Activated CD4-positive, CD25-positive, alpha-beta regulatory T cell treated with anti-CD3 and anti-CD28 coated beads, Interleukin-2, amount 50 U/mL, for 24 hours (primary cell): ENCODE data around the gene SCN8A.
"Not testable (repeated sequence)": the region's sequence is repeated elsewhere in the genome, so short reads cannot be mapped to it uniquely, and the experiment has no call there.

ENCODE experiments used
- ATAC-seq, 2 donors: fragments of 150-1000 bp; cut with Tn5 transposase; one replicate each; pipeline ENCODE4 v1.10.0; 2021; ENCODE audit warnings: mild to moderate bottlenecking in 1 of 2, moderate library complexity in 1 of 2

Gene SCN8A

DNA sequence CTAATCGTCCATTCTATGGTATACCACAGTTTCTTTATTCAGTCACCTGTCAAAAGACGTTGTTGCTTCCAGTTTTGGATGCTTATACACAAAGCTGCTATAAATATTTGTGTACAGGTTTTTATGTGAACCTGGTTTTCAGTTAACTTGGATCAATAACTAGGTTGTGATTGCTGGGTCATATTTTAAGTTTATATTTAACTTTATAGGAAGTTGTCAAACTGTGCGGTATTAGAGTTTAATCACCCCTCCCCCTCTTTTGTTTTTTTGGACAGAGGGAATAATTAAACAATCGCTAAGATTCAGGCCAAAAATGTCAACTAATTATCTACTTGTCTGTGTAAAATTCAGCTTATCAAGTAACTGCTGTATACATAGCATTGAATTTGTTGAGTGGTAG lies 34.3 kb downstream of the SCN8A start:
- ATAC-seq = no peak

GRCh38 chr12:51626115-51626514 lies 35.1 kb downstream of the SCN8A start:
- ATAC-seq = no peak

- ATAC-seq = no peak
Observed at GRCh38 chr12:51626629-51627028, 35.6 kb downstream of the SCN8A start.

DNA sequence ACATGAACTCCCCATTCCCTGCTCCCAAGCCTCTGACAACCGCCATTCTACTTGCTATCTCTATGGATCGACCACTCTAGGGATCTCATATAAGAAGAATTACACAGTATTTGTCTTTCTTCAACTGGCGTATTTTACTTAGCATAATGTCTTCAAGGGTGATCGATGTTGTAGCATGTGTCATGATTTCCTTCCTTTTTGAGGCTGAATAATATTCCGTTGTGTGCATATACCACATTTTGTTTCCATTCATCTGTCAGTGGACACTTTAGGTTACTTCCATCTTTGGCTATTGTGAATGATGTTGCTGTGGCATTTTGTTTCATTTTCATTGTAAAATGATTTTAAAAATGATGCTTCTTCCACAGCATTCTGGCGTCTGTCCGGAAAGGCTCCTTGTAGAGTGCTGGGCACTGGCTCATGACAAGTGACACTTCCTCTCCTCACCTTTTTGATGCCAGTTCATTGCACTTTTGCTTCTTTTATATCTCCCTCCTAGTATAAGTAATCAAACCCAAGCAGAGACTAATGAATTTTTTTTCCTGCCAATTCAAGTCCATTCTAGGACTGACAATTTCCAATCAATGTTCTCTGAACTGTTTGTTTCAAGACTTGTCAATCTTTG lies 39.3 kb downstream of the SCN8A start:
- no peak for ATAC-seq

- no peak for ATAC-seq
Observed at GRCh38 chr12:51630986-51631385, 40.0 kb downstream of the SCN8A start.

DNA sequence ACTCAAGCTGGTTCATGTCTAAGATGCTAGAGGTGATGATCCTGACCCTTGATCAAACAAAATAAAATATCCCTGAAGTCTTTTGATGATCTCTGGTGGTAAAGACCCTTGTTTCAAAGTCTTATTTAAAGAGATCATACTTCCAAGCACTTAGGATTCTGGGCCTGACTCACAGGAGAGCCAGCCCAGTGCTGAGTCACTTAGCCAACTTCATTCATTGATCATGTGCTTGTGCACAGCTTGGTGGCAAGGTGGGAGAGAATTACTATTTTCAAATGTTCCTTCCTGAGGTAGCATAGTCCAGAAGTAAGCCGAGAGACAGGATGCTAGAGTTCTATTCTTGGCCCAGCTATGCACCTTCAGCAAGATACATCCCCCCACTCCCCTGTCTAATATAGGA lies 40.6 kb downstream of the SCN8A start:
- no peak for ATAC-seq

DNA sequence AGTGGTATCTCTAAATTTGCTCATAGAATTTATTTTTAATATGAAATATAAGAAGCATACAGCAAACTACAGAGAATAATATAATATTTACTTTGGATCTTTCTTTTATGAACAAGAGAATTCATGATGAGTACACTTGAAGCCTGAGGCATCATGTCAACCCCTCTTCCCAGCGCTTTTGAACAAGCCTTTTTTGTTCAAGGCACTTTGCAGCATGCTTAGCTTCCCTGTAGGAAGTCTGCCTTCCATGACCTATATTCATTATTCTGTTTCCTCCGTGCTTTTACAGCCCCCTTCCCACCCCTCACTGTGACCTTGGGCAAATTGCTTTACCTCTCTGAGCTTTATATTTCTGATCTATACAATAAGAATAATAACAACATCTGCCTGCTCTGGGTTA lies 41.6 kb downstream of the SCN8A start:
- ATAC-seq = no peak

DNA sequence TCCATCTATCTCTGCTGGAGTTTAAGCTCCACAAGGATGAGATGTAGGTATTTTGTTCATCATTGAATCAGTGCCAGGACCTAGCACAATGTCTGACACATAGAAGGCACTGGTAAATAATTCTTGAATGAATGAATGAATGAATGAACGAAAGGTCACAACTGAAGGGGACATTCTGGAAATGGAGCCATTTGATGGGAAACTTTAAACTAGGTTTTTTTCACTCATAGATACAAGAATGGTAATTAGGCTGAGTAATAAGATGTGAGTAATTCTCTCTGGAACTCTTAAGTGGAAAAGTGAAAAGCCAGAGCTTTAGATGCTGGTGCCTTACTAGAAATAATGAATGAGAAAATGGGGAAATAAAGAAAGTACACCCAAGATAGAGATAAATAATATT lies 44.3 kb downstream of the SCN8A start:
- ATAC-seq = no peak

GRCh38 chr12:51636581-51636980 lies 45.5 kb downstream of the SCN8A start:
- ATAC-seq = no peak

DNA sequence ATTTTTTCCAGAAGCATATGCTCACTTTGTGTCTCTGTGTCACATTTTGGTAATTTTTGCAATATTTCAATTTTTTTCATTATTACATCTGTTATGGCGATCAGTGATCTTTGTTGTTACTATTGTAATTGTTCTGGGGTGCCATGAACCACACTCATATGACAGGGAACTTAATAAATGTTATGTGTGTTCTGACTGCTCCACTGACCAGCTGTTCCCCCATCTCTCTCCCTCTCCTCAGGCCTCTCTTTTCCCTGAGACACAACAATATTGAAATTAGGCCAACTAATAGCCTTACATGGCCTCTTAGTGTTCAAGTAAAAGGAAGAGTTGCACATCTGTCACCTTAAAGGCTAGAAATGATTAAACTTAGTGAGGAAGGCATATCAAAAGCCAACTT lies 46.0 kb downstream of the SCN8A start:
- ATAC-seq = no peak

DNA sequence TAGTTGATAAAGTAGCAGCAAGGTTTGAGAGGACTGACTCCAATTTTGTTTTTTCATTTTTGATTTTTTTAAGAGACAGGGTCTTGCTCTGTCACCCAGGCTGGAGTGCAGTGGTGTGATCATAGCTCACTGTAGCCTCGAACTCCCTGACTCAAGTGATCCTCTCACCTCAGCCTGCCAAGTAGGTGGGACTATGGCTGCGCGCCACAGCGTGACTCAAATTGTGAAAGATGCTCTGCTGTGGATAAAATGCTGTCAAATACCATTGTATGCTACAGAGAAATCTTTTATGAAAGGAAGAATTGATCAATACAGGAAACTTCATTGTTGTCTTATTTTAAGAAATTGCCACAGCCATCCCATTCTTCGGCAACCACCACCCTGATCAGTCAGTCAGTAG lies 48.3 kb downstream of the SCN8A start:
- no peak for ATAC-seq

- no peak for ATAC-seq
Observed at GRCh38 chr12:51642286-51642685, 51.3 kb downstream of the SCN8A start.

DNA sequence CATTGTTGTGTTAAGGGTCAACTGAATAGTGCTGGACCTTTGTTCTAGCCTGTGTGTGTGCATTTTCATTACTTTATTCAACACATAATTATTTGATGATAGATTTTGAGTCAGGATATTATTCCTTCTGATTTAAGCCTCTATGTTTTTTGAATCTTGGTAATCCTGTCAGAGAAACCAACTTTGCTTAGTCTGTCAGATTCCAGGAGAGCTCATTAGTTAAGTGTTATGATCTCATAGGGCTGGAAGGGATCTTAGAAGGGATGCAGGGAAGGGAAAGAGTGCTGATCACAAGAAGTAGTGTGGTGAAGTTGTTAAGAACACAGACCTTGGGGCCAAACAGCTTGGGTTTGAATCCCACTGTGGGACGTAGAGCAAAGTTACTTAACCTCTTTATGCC lies 52.9 kb downstream of the SCN8A start:
- ATAC-seq = no peak

- not testable (repeated sequence) for ATAC-seq
Observed at GRCh38 chr12:51644691-51645090, 53.7 kb downstream of the SCN8A start.

DNA sequence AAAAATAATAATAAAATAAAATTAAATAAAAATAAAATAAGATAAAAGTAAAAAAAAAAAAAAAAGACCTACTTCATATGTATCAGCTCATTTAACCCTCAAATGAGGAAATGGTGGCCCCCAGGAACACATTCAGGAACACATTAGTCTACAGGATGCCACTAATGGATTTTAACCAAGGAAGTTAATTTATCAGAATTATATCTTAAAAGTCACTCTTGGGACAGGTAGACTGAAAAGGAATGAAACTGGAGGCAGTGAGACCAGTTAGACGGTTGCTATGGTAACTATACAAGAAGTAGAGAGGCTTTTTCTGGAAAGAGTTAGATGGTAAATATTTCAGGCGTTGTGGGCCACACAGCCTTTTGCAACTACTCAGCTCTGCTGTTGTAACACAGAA lies 54.9 kb downstream of the SCN8A start:
- ATAC-seq = no peak

DNA sequence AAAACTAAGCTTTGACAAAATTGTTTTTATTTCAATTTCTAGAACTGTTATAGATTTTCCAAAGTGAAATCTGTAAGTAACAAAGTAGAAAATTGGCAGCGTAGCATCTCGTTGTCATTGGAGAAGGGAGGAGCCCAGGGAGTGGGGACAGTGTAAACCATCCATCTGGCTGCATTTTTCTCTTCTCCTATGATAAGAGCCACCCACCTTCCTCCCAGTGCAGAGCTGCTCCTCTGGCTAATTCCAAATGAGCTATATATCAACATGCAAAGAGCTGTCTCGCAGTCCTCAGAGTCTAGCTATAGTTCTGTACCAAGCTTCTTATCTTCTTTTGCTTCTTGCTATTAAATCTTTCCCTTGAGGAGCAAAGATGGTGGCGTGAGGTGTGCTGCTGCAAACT lies 56.6 kb downstream of the SCN8A start:
- ATAC-seq = no peak

DNA sequence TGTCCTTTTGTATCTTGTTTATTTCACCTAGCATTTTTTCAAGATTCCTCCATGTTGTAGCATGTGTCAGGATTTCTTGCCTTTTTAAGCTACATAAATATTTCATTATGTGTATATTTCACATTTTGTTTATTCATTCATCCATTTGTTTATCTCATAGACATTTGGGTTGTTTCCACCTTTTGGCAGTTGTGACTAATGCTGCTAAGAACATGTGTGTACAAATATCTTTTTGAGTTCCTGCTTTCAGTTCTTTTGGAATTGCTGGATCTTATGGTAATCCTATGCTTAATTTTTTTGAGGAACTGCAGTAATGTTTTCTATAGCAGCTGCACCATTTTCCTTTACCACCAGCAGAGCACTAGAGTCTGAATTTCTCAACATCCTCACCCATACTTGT lies 62.4 kb downstream of the SCN8A start:
- no peak for ATAC-seq

DNA sequence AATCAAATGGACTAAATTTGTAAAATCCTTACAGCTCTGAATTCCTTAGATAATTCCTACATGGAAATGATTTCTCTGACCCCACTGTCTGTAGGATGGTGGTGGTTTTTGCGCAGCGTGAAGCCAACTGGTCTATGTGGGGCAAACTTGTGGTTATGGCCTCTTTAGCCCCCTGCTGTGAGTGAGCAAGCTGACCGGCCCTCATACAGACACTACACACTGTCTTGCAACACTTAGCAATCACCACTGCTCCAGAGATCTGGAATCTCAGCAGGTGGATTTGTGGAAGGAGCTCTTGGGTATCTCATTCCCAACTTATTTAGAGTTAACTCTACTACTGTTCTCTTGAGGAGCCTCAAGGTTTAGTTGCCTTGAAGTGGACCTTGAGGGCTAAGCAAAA lies 70.2 kb downstream of the SCN8A start:
- ATAC-seq = no peak

- no peak for ATAC-seq
Observed at GRCh38 chr12:51661836-51662235, 70.8 kb downstream of the SCN8A start.

DNA sequence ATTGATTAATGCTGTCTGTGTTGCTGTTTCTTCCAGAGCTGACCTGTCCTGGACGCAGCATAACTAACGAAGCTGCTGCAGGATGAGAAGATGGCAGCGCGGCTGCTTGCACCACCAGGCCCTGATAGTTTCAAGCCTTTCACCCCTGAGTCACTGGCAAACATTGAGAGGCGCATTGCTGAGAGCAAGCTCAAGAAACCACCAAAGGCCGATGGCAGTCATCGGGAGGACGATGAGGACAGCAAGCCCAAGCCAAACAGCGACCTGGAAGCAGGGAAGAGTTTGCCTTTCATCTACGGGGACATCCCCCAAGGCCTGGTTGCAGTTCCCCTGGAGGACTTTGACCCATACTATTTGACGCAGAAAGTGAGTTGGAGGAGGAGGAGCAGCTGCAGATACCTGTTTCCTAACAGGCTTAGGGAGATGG lies 71.7 kb downstream of the SCN8A start:
- ATAC-seq = no peak

GRCh38 chr12:51663390-51663789 lies 72.4 kb downstream of the SCN8A start:
- no peak for ATAC-seq

DNA sequence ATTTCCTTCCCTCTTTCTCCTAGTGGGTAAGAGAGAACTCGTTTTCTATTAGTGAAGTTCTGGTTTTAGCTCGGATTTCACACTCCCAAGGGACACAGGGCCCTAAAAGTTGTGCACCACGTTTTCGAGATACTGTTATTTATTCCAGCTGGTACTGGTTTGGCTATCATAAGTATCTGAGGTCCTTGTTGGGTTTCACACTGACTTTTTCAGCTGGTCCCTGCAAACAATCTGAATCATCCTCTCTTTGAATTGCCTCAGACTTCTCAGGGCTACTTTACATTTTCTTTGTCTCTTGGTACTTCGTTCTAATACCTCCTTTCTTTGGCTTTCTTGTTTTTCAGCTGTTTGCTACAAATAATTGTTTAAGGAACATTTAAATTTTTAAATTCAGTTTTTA lies 75.7 kb downstream of the SCN8A start:
- ATAC-seq = no peak

DNA sequence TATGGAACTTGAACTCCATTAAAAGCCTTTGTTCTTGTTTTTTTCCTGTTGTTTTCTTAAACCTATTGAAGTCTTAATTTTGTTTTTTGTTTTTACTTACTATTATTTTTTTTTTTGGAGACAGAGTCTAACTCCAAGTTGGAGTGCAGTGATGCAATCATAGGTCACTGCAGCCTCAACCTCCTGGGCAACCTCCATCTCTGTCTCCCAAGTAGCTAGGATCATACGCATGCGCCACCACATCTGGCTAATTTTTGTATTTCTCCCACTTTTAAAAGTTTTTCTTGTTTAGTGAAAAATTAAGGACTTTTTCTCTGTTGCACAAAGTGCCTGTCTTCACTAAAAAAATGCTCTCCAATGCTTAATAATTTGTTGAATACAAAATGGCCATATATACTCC lies 76.2 kb downstream of the SCN8A start:
- no peak for ATAC-seq

DNA sequence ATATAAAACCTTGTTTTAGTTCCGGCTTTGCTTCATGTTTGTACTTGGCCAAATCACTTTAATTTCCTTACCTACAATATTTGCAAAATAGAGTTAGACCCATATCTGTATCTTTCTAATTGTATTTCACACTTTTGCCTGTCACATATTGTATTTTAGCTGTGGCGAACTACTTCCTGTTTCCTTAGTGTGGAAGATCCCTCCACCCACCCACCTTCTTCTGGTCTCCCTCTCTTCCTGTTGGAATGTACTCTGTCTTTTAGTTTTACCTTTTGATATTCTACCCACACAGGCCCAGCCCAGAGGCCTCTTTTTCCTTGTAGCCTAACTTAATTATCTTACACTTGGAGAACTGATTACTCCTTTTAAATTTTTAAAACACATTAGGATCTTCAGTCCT lies 78.2 kb downstream of the SCN8A start:
- ATAC-seq = no peak

- no peak for ATAC-seq
Observed at GRCh38 chr12:51669996-51670395, 79.0 kb downstream of the SCN8A start.

DNA sequence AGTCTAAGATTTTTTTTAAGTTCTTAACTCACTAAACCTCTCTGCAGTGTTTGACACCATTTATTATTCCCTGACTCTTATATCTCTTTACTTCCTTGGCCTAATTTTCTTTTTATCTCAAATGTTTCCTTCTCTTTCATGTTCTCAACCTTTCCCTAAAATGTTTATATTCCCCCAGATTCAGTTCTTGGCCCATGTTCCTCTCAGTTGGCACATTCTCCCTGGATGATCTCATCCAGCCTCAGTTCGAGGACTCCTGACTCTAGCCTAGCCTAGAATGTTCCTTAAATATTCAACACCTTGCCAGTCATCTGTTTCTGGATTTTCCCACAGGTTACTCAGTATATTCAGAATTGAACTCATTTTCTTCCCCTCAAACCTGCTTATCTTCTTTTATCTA lies 81.3 kb downstream of the SCN8A start:
- ATAC-seq = no peak
